AG09309 (cell line): Measurements from ENCODE around the gene KCNG2.

Source experiments
- DNase-seq: peaks from one replicate; pipeline ENCODE4 v3.0.0-alpha.2; 2010; ENCODE audit warnings: low read depth
- H3K4me3 ChIP-seq: 2 replicates; pipeline ENCODE4 v1.5.1; 2011; ENCODE audit warnings: mild to moderate bottlenecking, low read depth, low read length, moderate library complexity; ENCODE audit not compliant: control insufficient read depth
- TF ChIP-seq, protein P1 (sequence below): IDR thresholded peaks from 2 replicates; pipeline ENCODE4 v1.5.1; 2011; ENCODE audit warnings: mild to moderate bottlenecking, low read depth, low read length, inconsistent platforms; ENCODE audit not compliant: insufficient read depth, control insufficient read depth; ENCODE audit errors: missing control alignments

KCNG2 gene

DNA sequence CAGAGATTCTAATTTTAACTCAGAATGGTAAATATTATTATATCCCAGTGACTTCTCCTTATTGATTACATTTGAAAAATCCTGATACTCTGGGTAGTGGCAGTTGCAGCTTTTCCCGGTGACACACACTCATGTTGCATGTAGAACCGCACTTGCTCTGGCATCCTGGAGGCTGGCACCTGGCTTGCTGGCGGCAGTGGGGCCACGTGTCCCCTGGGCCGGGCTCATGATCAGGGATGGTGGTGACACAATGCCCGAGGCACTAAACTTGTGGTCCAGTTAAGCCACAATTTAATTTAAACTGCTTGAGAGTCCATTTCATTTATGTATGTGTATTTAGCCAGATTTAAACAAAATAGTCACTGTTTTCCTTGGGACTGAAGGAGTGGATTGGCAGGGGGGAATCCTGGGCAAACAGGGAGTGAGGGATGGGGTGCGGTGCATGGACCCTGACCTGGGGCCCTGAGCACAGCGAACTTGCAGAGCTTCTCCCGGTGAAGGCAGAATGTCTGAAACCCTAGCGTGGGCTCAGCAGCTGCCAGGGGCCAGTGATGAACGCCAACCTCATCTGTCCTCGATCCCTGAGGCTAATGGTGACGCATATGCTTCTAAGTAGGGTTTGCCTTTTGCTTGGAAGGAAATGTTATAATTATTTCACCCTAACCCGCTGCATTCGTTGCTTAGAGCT, 50.0 kb downstream of the KCNG2 start:
- no peak overlapping the region for H3K4me3 ChIP-seq
- DNase-seq, result no peak
- TF ChIP-seq, protein P1, sequence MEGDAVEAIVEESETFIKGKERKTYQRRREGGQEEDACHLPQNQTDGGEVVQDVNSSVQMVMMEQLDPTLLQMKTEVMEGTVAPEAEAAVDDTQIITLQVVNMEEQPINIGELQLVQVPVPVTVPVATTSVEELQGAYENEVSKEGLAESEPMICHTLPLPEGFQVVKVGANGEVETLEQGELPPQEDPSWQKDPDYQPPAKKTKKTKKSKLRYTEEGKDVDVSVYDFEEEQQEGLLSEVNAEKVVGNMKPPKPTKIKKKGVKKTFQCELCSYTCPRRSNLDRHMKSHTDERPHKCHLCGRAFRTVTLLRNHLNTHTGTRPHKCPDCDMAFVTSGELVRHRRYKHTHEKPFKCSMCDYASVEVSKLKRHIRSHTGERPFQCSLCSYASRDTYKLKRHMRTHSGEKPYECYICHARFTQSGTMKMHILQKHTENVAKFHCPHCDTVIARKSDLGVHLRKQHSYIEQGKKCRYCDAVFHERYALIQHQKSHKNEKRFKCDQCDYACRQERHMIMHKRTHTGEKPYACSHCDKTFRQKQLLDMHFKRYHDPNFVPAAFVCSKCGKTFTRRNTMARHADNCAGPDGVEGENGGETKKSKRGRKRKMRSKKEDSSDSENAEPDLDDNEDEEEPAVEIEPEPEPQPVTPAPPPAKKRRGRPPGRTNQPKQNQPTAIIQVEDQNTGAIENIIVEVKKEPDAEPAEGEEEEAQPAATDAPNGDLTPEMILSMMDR, result no peak

DNA sequence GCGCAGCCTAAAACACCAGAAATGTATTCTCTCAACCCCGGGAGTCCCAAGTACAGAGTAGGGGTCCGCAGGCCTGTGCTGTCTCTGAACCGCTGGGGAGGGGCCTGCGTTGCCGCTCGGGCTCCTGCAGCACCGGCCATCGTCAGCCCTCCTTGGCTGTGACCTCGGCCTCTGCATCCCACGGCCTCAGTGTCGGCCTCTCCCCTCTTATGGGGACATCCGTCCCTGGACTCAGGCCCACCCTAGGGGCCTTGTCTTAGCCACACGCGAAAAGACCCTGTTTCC, 50.5 kb downstream of the KCNG2 start:
- TF ChIP-seq, protein P1, result no peak

DNA sequence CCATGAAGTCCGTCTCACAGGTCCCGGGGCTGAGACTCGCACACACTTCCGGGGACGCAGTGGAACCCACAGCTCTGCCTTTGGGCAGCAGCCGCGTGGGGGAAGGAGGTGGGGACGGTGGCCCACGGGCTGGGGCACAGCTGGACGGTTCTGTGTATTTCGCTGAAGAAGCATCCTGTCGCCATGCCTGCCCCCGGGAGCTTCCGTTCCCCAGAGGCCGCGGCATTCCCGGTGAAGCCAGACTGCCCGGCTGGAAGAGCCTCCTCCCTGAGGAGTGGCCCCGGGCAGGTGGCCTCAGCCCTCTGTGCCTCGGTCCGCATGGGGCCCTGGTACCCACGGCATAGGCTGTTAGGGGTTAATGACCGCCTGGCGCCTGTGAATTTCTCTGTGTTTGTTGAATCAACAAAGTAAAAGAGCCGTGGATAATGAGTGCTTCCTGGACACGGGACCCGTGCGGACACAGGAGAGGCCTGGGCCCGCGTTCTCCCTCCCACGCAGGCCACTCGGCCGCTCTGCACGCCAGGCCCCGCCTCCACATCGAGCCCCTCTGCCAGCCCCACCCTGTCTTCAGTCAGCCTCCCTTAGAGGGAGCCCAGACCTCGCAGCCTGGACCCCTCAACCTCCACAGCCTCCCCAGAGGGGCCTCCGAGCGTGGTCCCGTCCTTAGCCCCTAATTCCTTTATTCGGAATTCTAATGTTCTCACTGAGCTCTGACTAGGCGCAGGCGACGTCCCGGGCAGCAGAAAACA, 51.0 kb downstream of the KCNG2 start:
- no peak for DNase-seq
- H3K4me3 ChIP-seq, result no peak overlapping the region
- TF ChIP-seq, protein P1, result no peak

More for the DNA sequence above, 50.5 kb downstream of the KCNG2 start:
- no peak overlapping the region for H3K4me3 ChIP-seq
- no peak for DNase-seq

DNA sequence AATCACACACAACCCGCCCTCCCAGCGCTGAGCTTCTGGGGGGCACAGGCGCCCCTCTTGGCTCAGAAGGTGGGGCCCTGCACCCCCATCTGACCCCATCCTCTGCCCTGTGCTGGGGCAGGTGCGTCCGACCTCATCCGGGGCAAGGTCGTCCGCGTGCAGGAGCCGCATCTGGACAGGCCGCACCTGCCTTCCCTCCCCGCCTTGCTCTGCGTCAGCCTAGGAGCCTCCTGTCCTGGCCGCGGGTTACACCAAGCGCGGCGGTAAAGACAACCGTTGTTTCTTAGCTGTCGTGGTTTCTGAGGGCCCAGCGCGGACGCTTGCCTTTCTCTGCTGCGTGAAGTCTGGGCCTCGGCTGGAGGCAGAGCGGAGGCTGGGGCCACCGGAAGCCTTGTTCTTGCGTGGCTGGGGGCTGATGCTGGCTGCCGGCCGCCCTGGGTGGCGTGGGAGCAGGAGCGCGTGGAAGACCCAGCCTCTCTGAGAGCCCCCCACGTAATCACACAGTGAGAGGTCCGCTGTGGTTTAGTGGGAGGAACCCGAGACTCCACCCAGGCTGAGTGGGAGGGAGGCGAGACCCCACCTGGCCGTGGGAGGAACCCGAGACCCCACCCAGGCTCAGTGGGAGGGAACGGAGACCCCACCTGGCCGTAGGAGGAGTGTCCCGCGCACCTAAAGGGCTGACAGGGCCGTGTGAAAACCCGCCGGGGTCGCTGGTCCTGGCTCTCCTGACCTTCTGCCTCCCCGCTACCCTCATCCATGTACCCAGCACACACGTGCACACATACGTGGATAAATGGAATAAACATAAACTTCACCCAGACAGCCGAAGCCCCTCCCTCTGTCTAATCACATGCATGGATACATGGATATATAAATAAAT, 51.8 kb downstream of the KCNG2 start:
- TF ChIP-seq, protein P1, result no peak

DNA sequence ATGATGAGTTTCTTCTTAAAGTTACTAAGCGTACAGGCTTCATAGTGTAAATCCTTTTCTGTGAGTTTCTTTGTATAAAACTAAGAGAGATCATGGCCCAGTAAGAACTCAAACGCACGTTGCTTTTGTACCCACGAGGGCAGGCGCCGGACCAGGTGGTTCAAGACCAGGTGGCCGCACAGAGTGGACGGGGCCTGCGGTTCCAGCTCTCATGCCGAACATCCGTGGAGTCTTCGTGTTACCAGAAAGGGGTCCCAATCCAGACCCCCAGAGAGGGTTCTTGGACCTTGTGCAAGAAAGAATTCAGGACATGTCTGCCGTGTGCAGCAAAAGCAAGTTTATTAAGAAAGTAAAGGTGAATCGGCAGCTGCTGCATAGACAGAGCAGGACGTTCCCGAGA, 53.0 kb downstream of the KCNG2 start:
- TF ChIP-seq, protein P1, result no peak
- H3K4me3 ChIP-seq, result no peak overlapping the region
- no peak for DNase-seq

More for the DNA sequence above, 51.8 kb downstream of the KCNG2 start:
- DNase-seq, result no peak
- no peak overlapping the region for H3K4me3 ChIP-seq

DNA sequence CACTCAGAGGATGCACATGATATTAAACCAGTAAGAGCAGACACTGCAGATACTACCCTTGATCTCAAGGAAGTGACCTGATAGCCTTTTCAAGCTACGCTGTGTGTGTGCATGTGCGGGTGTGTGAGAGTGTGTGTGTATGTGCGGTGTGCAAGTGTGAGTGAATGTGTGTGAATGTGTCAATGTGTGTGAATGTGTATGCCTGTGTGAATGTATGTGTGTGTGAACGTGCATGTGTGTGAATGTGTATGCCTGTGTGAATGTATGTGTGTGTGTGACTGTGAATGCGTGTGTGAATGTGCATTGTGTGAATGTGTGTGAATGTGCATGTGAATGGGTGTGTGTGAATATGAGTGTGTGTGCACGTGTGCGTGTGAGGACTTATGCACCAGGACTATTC, 53.8 kb downstream of the KCNG2 start:
- H3K4me3 ChIP-seq, result no peak overlapping the region
- DNase-seq, result no peak
- TF ChIP-seq, protein P1, result no peak
